ENCODE measurements around the gene VPS16.

VPS16 gene

DNA sequence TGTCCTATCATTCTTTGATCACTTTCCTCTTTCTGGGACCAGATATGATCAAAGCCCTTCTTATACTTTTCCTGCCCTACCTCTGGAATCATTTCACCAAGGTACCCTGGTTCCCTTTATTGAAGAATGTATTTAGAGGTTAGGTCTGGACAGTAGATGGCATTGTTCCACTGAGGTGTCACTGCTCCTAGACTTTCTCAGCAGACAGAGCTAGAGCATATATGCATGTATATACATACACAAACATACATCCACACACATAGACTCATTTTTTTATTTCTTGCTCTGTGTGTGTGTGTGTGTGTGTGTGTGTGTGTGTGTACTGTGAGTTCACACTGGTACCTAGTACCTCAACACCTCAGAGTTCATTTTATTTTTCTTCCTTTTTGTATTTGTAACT, 73.6 kb downstream of the VPS16 start:
- H3K4me3 ChIP-seq (ENCODE audit: low read depth, low read length), result no peak overlapping the region
- TF ChIP-seq, protein P1, sequence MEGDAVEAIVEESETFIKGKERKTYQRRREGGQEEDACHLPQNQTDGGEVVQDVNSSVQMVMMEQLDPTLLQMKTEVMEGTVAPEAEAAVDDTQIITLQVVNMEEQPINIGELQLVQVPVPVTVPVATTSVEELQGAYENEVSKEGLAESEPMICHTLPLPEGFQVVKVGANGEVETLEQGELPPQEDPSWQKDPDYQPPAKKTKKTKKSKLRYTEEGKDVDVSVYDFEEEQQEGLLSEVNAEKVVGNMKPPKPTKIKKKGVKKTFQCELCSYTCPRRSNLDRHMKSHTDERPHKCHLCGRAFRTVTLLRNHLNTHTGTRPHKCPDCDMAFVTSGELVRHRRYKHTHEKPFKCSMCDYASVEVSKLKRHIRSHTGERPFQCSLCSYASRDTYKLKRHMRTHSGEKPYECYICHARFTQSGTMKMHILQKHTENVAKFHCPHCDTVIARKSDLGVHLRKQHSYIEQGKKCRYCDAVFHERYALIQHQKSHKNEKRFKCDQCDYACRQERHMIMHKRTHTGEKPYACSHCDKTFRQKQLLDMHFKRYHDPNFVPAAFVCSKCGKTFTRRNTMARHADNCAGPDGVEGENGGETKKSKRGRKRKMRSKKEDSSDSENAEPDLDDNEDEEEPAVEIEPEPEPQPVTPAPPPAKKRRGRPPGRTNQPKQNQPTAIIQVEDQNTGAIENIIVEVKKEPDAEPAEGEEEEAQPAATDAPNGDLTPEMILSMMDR (conservative IDR thresholded peaks at IDR 0.05; ENCODE audit: low read depth, low read length), result peak; percentile 48
- DNase-seq (ENCODE audit: low read depth), result peak; percentile 60

All from choroid plexus epithelial cell (primary cell).